Renal cortical epithelial cell (primary cell): ENCODE data around the gene RBM33. TPM values are rescaled to one million over a fixed set of nuclear protein-coding genes. Genes with fewer than 3 reads are reported as not detected.
"Not testable (repeated sequence)": the region's sequence is repeated elsewhere in the genome, so short reads cannot be mapped to it uniquely, and the experiment has no call there.

ENCODE experiments used
- DNase-seq: peaks from one replicate; pipeline ENCODE4 v3.0.0-alpha.2; 2011; ENCODE audit warnings: low read depth
- total RNA-seq: library from RNA; depleted of rRNA; stranded (reverse); fragments of >200 nt; gene quantifications from 2 replicates; pipeline ENCODE4 v1.2.3, GENCODE V29; 2014

Gene RBM33
- total RNA-seq, 1 donor from 2014 or later, result 47.3 TPM

GRCh38 chr7:155688237-155688636 lies 43.8 kb downstream of the RBM33 start:
- DNase-seq, result not testable (repeated sequence)

DNA sequence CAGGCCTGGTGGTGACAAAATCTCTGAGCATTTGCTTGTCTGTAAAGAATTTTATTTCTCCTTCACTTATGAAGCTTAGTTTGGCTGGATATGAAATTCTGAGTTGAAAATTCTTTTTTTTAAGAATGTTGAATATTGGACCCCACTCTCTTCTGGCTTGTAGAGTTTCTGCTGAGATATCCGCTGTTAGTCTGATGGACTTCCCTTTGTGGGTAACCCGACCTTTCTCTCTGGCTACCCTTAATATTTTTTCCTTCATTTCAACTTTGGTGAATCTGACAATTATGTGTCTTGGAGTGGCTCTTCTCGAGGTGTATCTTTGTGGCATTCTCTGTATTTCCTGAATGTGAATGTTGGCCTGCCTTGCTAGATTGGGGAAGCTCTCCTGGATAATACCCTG lies 46.2 kb downstream of the RBM33 start:
- DNase-seq, result not testable (repeated sequence)

- no peak for DNase-seq
Observed at GRCh38 chr7:155692317-155692716, 47.9 kb downstream of the RBM33 start.

DNA sequence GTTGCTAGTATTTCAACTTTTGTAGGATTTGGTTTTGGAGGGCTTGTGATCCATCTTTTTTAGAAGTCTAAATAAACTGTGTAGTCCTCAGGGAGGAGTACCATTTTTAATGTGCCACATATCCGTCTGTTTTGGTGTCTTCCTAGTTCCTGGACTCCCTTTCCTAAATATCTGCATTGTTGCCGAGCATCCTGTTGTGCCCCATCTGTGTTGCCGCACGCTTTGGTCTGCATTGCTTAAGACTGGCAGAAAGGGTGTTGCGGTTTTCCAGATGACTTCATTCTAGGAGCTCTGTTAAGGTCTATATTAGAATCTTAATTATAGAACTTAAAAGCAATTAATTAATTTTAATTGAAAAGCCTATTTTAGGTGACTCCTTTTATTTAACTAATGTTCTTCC lies 49.4 kb downstream of the RBM33 start:
- DNase-seq, result no peak

- DNase-seq, result no peak
Observed at GRCh38 chr7:155694851-155695250, 50.4 kb downstream of the RBM33 start.

GRCh38 chr7:155696747-155697146 lies 52.3 kb downstream of the RBM33 start:
- no peak for DNase-seq

DNA sequence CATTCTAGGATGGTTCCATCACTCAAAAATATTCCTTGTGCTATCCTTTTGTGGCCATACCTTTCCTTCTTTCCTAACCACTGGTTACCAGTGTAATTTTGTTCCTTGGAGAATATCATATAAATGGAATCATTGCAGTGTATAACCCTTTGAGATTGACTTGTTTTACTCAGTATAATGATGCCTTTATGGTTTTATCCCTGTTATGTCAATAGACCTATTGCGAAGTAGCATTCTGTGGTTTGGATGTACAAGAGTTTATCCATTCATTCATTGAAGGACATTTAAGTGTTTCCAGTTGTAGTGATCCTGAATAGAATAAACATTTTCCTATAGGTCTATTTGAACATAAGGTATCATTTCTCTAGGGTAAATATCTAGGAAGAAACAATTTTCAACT lies 54.2 kb downstream of the RBM33 start:
- DNase-seq, result no peak

DNA sequence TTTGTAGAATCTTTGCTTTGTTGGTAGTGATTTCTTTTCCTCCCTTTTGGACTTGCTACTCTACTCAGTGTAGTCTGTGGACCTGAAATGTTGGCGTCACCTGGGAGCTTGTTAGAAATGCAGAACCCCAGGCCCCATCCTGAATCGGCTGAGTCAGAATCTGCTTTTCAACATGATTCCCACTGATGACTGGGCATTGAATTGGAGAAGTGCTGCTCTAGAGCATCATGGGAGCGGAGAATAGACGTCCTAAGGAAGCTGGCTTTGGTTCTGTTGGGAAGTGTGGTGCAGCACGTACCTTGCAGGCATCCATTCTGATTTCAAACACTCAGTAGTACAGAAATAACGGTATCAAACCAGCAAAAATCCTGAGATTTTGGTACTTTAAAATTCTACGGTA lies 54.7 kb downstream of the RBM33 start:
- no peak for DNase-seq

DNA sequence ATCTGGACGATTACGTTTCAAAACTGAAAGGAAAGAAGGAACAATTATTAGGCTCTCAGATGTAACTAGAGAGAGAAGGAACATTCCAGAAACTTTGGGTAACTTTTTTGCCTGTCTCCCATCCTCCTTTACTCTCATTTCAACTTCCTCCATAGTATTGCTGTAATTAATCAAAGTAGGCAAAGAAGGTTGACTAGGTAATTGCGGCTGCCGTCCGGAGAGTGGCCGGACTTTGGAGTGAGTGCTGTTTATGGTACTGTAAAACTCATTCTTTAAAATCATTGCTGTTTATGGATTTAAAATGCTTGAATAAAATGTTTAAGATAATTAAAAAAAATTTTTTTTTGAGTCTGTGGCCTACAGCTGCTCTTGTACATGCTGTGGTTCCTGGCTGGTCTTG lies 56.4 kb downstream of the RBM33 start:
- no peak for DNase-seq

DNA sequence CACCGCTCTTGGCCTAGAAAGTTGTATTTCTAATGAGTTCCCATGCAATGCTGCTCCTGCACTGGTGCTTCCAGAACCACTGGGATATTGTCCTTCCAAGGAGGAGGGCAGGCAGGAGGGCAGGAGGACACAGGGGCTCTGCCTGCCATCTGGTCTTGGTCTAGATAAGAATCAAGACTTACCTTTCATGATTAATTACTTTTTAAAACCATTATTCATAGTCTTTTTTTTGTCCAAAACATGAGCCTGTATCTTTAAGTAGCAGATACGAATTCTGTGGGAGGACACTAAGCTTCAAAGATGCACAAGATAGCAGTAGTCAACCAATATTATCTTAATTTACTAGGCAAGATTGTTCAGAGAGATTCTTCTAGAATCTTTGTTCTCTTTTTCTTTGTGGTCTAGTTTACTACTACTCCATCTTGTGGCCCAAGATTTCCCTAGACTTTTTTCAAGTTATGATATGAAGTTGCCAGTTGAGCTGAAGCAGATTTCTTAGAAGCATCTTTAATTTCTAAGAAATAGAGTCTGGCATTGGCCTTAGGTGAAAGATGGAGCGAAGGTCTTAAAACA lies 57.6 kb downstream of the RBM33 start:
- no peak for DNase-seq

DNA sequence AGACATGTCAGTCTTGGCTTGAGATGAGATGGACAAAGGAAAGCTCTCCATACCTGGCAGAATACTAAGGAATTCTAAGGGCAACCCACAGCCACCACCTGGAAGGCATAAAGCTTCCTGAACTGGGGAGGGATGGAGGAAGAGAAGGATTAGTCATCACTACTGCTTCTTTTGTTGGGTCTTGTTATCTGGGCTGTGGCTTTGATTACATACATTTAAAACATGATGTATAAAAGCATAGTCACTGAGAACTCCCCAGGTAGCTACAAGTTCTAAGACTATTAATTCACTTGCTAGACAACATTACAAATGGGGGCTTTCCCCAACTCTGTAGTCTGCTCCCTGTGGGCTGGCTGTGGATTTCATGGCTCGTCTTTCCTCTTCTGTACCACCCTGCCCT lies 58.2 kb downstream of the RBM33 start:
- DNase-seq, result no peak

GRCh38 chr7:155705623-155706360 lies 61.3 kb downstream of the RBM33 start:
- DNase-seq, result no peak

GRCh38 chr7:155706376-155706775 lies 61.9 kb downstream of the RBM33 start:
- DNase-seq, result no peak

- peak; percentile 91 for DNase-seq
Observed at GRCh38 chr7:155709453-155709852, 65.0 kb downstream of the RBM33 start.

GRCh38 chr7:155710031-155710430 lies 65.6 kb downstream of the RBM33 start:
- DNase-seq, result peak; percentile 60

GRCh38 chr7:155710530-155710929 lies 66.1 kb downstream of the RBM33 start:
- DNase-seq, result no peak

- no peak for DNase-seq
Observed at GRCh38 chr7:155711081-155711480, 66.6 kb downstream of the RBM33 start.

GRCh38 chr7:155713384-155713783 lies 68.9 kb downstream of the RBM33 start:
- no peak for DNase-seq

GRCh38 chr7:155714702-155715101 lies 70.2 kb downstream of the RBM33 start:
- no peak for DNase-seq

- DNase-seq, result no peak
Observed at GRCh38 chr7:155715111-155715805, 70.8 kb downstream of the RBM33 start.

- no peak for DNase-seq
Observed at GRCh38 chr7:155717010-155717744, 72.7 kb downstream of the RBM33 start.

- DNase-seq, result no peak
Observed at GRCh38 chr7:155721056-155721455, 76.6 kb downstream of the RBM33 start.
